RWPE1 (cell line): ENCODE data around the gene GUK1.
A peak's percentile ranks its signal among the peaks of the same experiment; 100 is the strongest.

Experiments used
- CTCF ChIA-PET: fragments of 350-600 bp; sonication (Branson Sonifier 250); formaldehyde crosslinking; extraction: SDS; loops from one replicate; lab custom pipeline; 2021; lab: Yijun Ruan, JAX
- POLR2A ChIA-PET: fragments of 400-600 bp; formaldehyde crosslinking; extraction: SDS; loops from one replicate; lab custom pipeline; 2020; ENCODE audit warnings: antibody characterized with exemption; ENCODE audit not compliant: low non-redundant PET; lab: Yijun Ruan, JAX
- DNase-seq: peaks from one replicate; pipeline ENCODE4 v3.0.0; 2012; ENCODE audit warnings: low spot score
- H3K27ac ChIP-seq: fragments of 450-650 bp; 2 replicates; pipeline ENCODE4 v1.5.1; 2017
- TF ChIP-seq, protein P1 (sequence below): fragments of 450-650 bp; conservative IDR thresholded peaks from 2 replicates; pipeline ENCODE4 v1.5.1; 2017; ENCODE audit warnings: low read depth, mild to moderate bottlenecking

Gene GUK1

DNA sequence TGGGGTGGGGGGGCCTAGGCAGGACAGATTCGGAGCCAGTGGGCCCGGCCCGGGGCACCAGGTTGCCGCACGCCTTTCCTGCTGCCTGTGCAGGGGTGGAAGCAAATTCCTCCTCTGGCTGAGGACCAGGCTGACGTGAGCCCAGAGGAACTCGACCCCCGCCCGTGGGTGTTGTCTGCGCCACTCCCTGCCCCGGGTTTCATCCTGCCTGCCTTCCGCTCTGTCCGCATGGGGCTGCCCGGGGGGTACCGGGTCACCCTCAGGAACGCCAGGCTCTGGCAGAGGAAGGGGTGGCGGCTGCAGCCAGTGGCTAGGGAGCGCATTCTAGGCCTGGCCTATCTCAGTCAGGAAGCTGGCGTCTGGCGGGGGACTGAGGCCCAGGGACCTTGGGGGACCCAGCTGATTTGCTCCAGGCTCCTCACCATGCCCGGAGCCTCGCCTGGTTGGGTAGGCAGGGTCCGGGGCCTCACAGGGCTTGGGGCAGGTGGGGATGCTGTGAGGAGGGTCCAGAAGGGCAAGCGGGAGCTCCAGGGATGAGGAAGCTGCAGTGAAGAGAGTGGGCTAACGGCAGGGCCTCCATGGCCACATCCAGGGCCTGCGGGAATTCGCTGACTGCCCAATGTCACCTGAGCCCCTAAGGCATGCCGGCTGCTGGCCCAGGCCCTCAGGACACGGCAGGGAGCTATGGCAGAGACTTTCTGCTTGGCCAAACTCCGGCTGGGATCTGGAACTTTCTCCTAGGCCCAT, 23.1 kb downstream of the GUK1 start:
- TF ChIP-seq, protein P1, sequence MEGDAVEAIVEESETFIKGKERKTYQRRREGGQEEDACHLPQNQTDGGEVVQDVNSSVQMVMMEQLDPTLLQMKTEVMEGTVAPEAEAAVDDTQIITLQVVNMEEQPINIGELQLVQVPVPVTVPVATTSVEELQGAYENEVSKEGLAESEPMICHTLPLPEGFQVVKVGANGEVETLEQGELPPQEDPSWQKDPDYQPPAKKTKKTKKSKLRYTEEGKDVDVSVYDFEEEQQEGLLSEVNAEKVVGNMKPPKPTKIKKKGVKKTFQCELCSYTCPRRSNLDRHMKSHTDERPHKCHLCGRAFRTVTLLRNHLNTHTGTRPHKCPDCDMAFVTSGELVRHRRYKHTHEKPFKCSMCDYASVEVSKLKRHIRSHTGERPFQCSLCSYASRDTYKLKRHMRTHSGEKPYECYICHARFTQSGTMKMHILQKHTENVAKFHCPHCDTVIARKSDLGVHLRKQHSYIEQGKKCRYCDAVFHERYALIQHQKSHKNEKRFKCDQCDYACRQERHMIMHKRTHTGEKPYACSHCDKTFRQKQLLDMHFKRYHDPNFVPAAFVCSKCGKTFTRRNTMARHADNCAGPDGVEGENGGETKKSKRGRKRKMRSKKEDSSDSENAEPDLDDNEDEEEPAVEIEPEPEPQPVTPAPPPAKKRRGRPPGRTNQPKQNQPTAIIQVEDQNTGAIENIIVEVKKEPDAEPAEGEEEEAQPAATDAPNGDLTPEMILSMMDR: no peak
- DNase-seq: peak; percentile 82
- H3K27ac ChIP-seq: peak overlapping the region; percentile 100
- CTCF ChIA-PET: no interaction called here
- POLR2A ChIA-PET: interaction anchor here (1.4 kb wide), 1 partner anchor 13 kb away, joined by 11 read pairs; the partner anchor contains the start of gene GJC2

DNA sequence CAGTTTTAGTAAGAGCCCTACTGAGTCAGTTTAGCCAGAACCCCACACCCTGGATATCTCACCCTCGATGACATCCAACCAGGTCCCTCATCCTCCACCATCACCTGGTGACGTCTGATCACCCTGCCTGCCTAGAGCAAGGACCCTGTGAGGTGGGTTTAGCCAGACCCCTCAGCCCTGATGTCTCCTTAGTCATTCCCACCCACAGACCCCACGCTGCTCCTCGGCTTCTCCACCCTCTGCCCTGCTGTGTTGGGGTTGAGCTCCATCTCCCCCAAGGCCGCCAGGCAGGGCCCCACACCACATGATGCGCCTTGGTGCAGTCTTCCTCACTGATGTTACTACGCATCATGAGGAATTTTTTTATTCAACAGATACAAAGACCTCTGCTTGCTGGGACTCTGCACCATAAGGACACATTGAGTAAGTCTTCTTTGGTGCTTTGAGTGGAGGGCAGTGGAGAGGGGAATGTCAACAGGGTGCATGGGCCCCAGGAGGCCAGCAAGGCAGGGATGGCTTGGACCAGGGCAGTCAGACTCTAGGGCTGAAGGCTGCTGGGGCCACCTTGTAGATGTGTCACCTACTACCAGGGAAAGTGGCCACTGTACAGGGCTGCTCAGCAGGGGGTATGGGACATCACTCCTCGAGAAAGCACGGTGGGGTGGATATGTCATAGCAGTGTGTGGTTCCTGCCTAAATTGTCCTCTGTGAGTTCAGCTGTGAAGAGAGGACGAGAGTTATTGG, 23.9 kb downstream of the GUK1 start:
- DNase-seq: no peak
- H3K27ac ChIP-seq: peak overlapping the region; percentile 100
- ChIA-PET CTCF (no interaction called here), POLR2A (interaction anchor here (0.6 to 1.7 kb wide), 3 partner anchors 13 to 60 kb away, joined by 3 to 11 read pairs (median 11); partner anchors contain the start of gene GJC2)
- TF ChIP-seq, protein P1: no peak

DNA sequence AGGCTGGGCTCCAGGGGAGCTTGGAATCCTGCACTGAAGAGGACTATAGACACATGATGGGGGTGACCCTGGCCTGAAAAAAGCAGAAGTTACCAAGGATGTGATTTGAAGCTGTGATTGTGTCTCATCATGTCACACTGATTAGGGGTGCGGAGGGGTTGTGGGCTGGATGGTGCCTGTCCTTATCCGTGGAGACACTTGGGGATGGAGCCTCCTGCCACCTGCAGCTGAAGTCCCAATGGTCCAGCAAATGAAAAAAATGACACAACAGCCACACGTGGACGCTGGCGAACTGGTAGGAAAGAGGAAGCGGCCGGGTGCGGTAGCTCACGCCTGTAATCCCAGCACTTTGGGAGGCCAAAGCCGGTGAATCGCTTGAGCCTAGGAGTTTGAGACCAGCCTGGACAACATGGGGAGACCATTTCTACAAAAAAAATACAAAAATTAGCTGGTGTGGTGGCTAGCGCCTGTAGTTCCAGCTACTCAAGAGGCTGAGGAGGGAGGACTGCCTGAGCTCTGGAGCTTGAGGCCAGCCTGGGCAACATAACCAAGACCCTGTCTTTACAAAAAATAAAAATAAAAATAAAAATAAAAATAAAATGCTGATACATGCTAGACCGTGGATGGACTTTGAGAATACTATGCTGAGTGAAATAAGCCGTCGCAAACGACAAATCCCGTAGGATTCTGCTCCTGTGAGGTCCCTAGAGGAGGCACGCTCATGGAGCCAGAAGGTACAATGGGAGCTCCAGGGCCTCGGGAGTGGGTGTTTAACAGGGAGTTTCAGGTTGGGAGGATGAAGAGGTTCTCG, 24.7 kb downstream of the GUK1 start:
- no peak for DNase-seq
- TF ChIP-seq, protein P1: no peak
- H3K27ac ChIP-seq: peak overlapping the region; percentile 100
- POLR2A ChIA-PET: interaction anchor here (0.6 to 1.7 kb wide), 5 partner anchors 8 to 61 kb away, joined by 3 to 11 read pairs (median 4); no protein-coding TSS in a partner anchor
- CTCF ChIA-PET: interaction anchor here (0.6 to 1.2 kb wide), 5 partner anchors 8 to 1737 kb away, joined by 3 to 6 read pairs (median 3); no protein-coding TSS in a partner anchor

DNA sequence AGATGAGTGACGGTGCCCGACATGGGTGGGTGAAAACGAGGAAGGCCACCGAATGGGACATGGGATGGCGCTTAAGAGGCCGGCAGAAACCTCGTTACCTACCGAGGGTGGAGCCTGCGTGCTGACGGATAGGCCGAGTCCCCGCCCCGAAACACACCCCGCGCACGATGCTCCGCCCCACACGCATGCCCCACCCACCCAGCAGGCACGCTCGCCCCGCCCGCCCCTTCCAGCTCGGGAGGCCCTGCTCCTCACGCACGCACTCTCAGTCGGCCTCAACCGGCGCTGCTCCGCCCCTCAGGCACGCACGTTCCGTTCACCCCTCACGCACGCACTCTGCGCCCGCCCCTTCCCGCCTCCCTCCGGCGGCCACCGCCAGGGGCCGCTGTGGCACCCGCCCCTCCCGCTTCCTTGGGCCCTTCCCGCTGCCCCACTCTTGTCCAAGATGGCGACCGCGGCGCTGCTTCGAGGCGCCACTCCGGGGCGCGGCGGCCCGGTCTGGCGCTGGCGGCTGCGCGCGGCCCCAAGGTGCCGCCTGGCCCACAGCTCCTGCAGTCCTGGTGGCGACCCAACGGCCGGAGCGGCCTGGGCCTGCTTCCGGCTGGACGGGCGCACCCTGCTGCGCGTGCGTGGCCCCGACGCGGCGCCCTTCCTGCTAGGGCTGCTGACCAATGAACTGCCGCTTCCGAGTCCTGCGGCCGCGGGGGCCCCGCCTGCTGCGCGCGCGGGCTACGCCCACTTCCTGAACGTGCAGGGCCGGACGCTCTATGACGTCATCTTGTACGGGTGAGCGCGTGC, 25.5 kb downstream of the GUK1 start, which contains the start of gene IBA57:
TSS of gene IBA57 (plus strand) at position 433 of the 798 bp plus-strand sequence. CDS start at position 446, 13 bp downstream.
- ChIA-PET POLR2A (interaction anchor here (0.5 to 1.7 kb wide), 10 partner anchors 9 to 321 kb away, joined by 3 to 11 read pairs (median 4); partner anchors contain the start of gene GUK1), CTCF (interaction anchor here (0.6 to 1.8 kb wide), 11 partner anchors 9 to 1738 kb away, joined by 3 to 7 read pairs (median 4); partner anchors contain the start of gene GUK1)
- DNase-seq: peak; percentile 96
- TF ChIP-seq, protein P1: peak; percentile 95
- peak within 1 kb of the TSS; percentile 100 for H3K27ac ChIP-seq

DNA sequence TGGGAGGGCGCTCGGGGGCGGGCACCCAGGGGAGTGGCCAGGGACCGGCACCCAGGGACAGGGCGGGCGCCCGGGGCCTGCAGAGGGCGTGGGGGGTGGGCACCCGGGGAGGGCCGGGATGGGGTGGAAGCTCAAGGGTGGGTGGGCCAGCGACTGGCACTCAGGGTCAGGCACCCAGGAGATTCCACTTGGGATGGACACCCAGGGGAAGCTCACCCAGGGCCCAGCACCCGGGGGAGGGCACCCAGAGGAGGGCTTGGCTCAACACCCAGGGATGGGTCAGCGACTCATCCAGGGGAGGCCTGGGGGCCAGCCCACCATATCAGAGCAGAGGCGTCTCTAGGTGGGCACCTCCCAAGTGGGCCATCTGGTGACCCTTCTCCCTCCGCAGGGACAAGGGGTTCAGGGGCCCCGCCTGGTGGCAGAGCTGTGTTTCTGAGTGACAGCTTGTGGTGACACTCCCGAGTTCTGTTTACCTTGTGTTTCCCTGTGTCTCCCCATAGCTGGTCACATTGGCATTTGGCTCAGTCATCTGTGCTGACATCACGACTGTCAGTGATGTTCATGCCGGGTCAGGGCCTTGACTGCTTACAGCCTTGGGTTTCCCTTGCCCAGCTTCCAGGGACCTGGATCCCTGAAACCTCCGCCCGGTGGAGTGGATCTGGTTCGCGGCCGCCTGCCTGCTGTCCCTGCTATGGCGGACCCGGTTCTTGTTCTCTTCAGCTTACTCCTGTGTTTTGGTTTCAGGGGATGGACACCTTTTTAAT, 26.3 kb downstream of the GUK1 start:
- H3K27ac ChIP-seq: peak overlapping the region; percentile 100
- DNase-seq: peak; percentile 25
- CTCF ChIA-PET: interaction anchor here (0.6 to 1.8 kb wide), 10 partner anchors 18 to 656 kb away, joined by 3 to 7 read pairs (median 4); partner anchors contain the start of genes GUK1 and MRPL55
- TF ChIP-seq, protein P1: no peak
- POLR2A ChIA-PET: interaction anchor here (0.5 to 1.7 kb wide), 6 partner anchors 15 to 319 kb away, joined by 3 to 7 read pairs (median 4); partner anchors contain the start of gene GUK1
